Urothelium cell line (cell line): Measurements from ENCODE around the gene GSTT4.
"Not testable (repeated sequence)": the region's sequence is repeated elsewhere in the genome, so short reads cannot be mapped to it uniquely, and the experiment has no call there.

ENCODE experiments used
- DNase-seq: peaks from one replicate; pipeline ENCODE4 v3.0.0; 2011; ENCODE audit warnings: low spot score, mixed read lengths
- FAIRE-seq: peaks from 2 replicates; lab custom pipeline; 2011; peaks lifted over from hg19 to GRCh38; lab: Jason Lieb, UNC

GSTT4 gene

GRCh38 chr22:24005201-24005600 is at the start of gene GSTT4:
GSTT4 (minus strand) TSS chr22:24005453; CDS start chr22:24005356, 97 bp downstream.
- FAIRE-seq = peak; percentile 87
- DNase-seq = no peak

GRCh38 chr22:24054356-24054755 is 49.1 kb upstream of the GSTT4 start:
- no peak for DNase-seq
- FAIRE-seq = no peak

GRCh38 chr22:24053481-24054226 is 48.4 kb upstream of the GSTT4 start:
- DNase-seq = no peak
- FAIRE-seq = peak; percentile 93

- DNase-seq = no peak
- FAIRE-seq = no peak
Observed at GRCh38 chr22:24051568-24051967, 46.3 kb upstream of the GSTT4 start.

GRCh38 chr22:24051028-24051427 is 45.8 kb upstream of the GSTT4 start:
- FAIRE-seq = no peak

GRCh38 chr22:24049978-24050377 is 44.7 kb upstream of the GSTT4 start:
- FAIRE-seq = peak; percentile 50
- DNase-seq = no peak

More at GRCh38 chr22:24051028-24051427, 45.8 kb upstream of the GSTT4 start:
- no peak for DNase-seq

- DNase-seq (no peak), FAIRE-seq (no peak)
Observed at GRCh38 chr22:24049211-24049610, 44.0 kb upstream of the GSTT4 start.

- FAIRE-seq (no peak), DNase-seq (no peak)
Observed at GRCh38 chr22:24046024-24046423, 40.8 kb upstream of the GSTT4 start.

- DNase-seq = no peak
- no peak for FAIRE-seq
Observed at GRCh38 chr22:24043958-24044357, 38.7 kb upstream of the GSTT4 start.

GRCh38 chr22:24043465-24043864 is 38.2 kb upstream of the GSTT4 start:
- peak; percentile 27 for FAIRE-seq
- DNase-seq = not testable (repeated sequence)

- DNase-seq (no peak), FAIRE-seq (no peak)
Observed at GRCh38 chr22:24040946-24041345, 35.7 kb upstream of the GSTT4 start.

- FAIRE-seq = no peak
- no peak for DNase-seq
Observed at GRCh38 chr22:24039046-24039445, 33.8 kb upstream of the GSTT4 start.

- DNase-seq (no peak), FAIRE-seq (no peak)
Observed at GRCh38 chr22:24037851-24038765, 32.9 kb upstream of the GSTT4 start.

GRCh38 chr22:24035296-24035695 is 30.0 kb upstream of the GSTT4 start:
- FAIRE-seq (no peak), DNase-seq (no peak)

- no peak for DNase-seq
- FAIRE-seq = no peak
Observed at GRCh38 chr22:24033731-24034130, 28.5 kb upstream of the GSTT4 start.

GRCh38 chr22:24030186-24030702 is 25.0 kb upstream of the GSTT4 start:
- no peak for FAIRE-seq
- no peak for DNase-seq

- DNase-seq = no peak
- no peak for FAIRE-seq
Observed at GRCh38 chr22:24029304-24029703, 24.1 kb upstream of the GSTT4 start.

- no peak for DNase-seq
- FAIRE-seq = peak; percentile 30
Observed at GRCh38 chr22:24028533-24028932, 23.3 kb upstream of the GSTT4 start.

GRCh38 chr22:24027991-24028390 is 22.7 kb upstream of the GSTT4 start:
- DNase-seq = no peak
- FAIRE-seq = no peak

- no peak for DNase-seq
- FAIRE-seq = peak; percentile 5
Observed at GRCh38 chr22:24027389-24027975, 22.2 kb upstream of the GSTT4 start.

GRCh38 chr22:24026733-24027132 is 21.5 kb upstream of the GSTT4 start:
- no peak for FAIRE-seq
- DNase-seq = no peak
